ENCODE data around the gene ZNF836. TPM values are rescaled to one million over a fixed set of nuclear protein-coding genes. Genes with fewer than 3 reads are reported as not detected.
A peak's percentile ranks its signal among the peaks of the same experiment; 100 is the strongest.

ZNF836 gene
- total RNA-seq, result 4.7 and 6.9 TPM in 2 replicates

GRCh38 chr19:52171321-52172169, at the start of gene ZNF836:
TSS of gene ZNF836 (minus strand) at chr19:52171621. CDS start at chr19:52168072, 3,549 bp downstream.

GRCh38 chr19:52189735-52190486, 18.5 kb upstream of the ZNF836 start, which contains the start of gene PPP2R1A:
TSS of gene PPP2R1A (plus strand) at chr19:52190052. CDS start at chr19:52190097, 45 bp downstream.

GRCh38 chr19:52139252-52140031, 32.0 kb downstream of the ZNF836 start, which contains the start of gene ZNF616:
TSS of gene ZNF616 (minus strand) at chr19:52139938. CDS start at chr19:52130512, 9,426 bp downstream.

Small RNA genes within 50 kb of the gene (small RNA-seq; reads per million reads assigned to genes)
- gene RPL37P23, result 3.8 reads per million, percentile 73 among the genes with 10 or more reads in this experiment

Other genes starting within 250 kb of the ZNF836 start
- 4.9 and 5.5 TPM in 2 replicates for gene ZNF613, start 244.1 kb downstream of the ZNF836 start, total RNA-seq
- gene ZNF350, start 184.8 kb downstream of the ZNF836 start, total RNA-seq, result 6.3 and 8.5 TPM in 2 replicates
- 7.6 and 8.9 TPM in 2 replicates for gene ZNF615, start 163.4 kb downstream of the ZNF836 start, total RNA-seq
- gene ZNF614, start 143.2 kb downstream of the ZNF836 start, total RNA-seq, result 14.4 and 14.6 TPM in 2 replicates
- 8.5 and 9.8 TPM in 2 replicates for gene ZNF432, start 122.8 kb downstream of the ZNF836 start, total RNA-seq
- 20.4 and 27.9 TPM in 2 replicates for gene ZNF841, start 75.9 kb downstream of the ZNF836 start, total RNA-seq
- gene ZNF616, start 31.7 kb downstream of the ZNF836 start, total RNA-seq, result 9.3 and 10.2 TPM in 2 replicates
- gene PPP2R1A, start 18.4 kb upstream of the ZNF836 start, total RNA-seq, result 157 and 197 TPM in 2 replicates
- 8.9 and 12.3 TPM in 2 replicates for gene ZNF766, start 98.0 kb upstream of the ZNF836 start, total RNA-seq
- gene ZNF480, start 125.5 kb upstream of the ZNF836 start, total RNA-seq, result 11.1 and 13.2 TPM in 2 replicates
- gene ZNF610, start 164.6 kb upstream of the ZNF836 start, total RNA-seq, result 1.4 and 3.1 TPM in 2 replicates
- gene ZNF880, start 198.3 kb upstream of the ZNF836 start, total RNA-seq, result 9.5 and 11.8 TPM in 2 replicates
- 12.0 and 22.3 TPM in 2 replicates for gene ZNF528, start 226.2 kb upstream of the ZNF836 start, total RNA-seq